DMS153 treated with DMSO at 0.1 percent for 48 hours (cell line): ENCODE measurements around the gene KRT73.
"Not testable (repeated sequence)": the region's sequence is repeated elsewhere in the genome, so short reads cannot be mapped to it uniquely, and the experiment has no call there.

Source experiments
- DNase-seq: peaks from one replicate; lab custom pipeline; 2025; ENCODE audit not compliant: unreplicated experiment; lab: John Stamatoyannopoulos, UW

KRT73 gene

GRCh38 chr12:52601671-52602070, 16.7 kb downstream of the KRT73 start:
- DNase-seq = no peak

DNA sequence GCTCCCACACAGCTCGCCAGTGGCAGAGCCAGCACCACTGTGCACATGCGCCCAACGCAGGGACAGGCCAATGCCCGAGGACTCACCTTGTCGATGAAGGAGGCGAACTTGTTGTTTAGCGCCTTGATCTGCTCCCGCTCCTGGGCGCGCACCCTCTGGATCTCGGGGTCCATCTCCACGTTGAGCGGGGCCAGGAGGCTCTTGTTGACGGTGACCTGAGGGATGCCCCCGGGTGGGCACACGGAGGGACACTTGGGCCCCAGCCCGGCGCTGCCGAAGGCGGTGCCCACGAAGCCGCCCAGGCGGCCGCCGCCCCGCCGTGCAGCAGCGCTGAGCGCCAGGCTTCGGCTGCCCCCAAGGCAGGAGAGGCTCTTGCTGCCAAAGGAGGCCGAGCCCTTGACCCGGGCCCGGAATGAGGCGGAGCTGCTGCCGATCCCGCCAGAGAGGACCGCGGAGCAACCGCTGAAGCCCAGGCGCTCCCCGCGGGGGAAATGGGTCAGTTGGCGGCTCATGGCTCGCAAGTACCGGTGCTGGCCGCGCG, 17.3 kb downstream of the KRT73 start, which contains the start of gene KRT72:
TSS of gene KRT72 (minus strand) at position 523 of the 541 bp plus-strand sequence. CDS start at position 512, 11 bp downstream.
- no peak for DNase-seq

DNA sequence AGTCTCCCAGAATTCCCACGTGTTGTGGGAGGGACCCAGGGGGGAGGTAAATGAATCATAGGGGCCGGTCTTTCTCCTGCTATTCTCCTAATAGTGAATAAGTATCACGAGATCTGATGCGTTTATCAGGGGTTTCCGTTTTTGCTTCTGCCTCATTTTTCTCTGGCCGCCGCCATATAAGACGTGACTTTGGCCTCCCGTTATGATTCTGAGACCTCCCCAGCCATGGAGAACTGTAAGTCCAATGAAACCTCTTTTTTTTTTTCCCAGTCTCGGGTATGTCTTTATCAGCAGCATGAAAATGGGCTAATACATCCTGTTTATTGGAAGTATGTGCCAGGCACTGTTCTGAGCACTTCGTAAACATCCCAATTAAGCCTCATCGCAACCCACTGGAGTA, 17.9 kb downstream of the KRT73 start:
- DNase-seq = no peak

- no peak for DNase-seq
Measured at GRCh38 chr12:52600071-52600470, 18.3 kb downstream of the KRT73 start.

GRCh38 chr12:52598966-52599365, 19.4 kb downstream of the KRT73 start:
- no peak for DNase-seq

GRCh38 chr12:52594237-52594636, 24.1 kb downstream of the KRT73 start:
- DNase-seq = not testable (repeated sequence)

- DNase-seq = no peak
Measured at GRCh38 chr12:52591521-52591920, 26.8 kb downstream of the KRT73 start.

- DNase-seq = no peak
Measured at GRCh38 chr12:52590021-52590420, 28.3 kb downstream of the KRT73 start.

DNA sequence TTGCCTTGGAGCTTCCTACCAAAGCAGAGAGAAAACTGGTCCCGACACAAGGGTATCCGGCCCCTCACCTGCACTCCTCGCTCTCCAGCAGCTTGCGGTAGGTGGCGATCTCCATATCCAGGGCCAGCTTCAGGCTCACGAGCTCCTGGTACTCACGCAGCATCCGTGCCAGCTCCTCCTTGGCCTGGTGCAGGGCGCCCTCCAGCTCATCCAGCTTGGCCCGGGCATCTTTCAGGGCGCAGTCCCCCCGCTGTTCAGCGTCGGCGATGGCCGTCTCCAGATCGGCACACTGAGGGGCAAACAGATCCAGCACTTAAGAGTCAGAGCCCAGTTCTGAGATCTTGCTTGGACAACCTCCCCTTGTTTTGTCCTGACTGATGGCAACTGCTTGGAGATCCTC, 30.8 kb downstream of the KRT73 start:
- no peak for DNase-seq

DNA sequence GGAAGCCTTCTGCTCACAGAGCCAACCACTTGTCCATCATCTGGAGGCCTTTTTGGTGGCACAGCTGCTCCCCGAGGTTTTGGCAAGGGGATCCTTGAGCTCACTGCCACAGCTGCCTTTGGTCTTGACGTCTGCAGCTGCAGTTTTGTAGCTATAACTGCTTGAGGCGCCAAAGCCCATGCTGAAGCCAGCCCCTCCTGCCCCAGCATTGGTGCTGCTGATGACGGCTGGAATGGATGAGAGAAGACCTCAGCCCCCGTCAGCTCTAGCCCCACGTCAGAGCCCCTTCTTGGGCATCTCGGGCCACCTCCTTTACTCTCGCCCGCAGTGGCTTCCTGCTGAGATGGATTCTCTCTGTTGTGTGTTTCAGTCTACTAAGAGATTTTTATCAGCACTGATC, 32.4 kb downstream of the KRT73 start:
- DNase-seq = no peak

GRCh38 chr12:52585066-52585465, 33.3 kb downstream of the KRT73 start:
- DNase-seq = no peak

- DNase-seq = no peak
Measured at GRCh38 chr12:52584156-52584682, 34.1 kb downstream of the KRT73 start.

DNA sequence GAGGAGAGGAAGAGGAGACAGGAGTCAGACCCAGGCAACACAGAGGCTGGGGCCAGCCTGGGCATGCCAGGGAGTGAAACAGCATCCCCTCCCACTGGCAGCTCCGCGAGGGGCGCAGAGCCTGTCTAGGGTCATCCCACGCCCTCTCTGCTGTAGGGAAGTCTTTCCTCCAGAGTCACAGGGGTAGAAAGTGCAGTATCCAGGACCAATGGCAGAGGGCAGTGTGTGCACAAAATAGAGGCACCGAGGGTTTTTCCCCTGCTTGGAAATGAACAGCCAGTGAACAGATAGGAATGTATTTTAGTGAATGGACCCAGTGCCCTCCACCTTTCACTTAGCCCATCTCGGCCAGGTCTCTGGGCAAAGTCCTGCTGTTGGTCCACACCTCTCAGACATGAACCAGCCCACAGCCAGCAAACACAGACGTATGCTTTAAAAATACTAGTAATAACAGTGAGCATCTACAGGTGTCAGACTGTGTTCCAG, 35.3 kb downstream of the KRT73 start:
- peak; percentile 81 for DNase-seq

- DNase-seq = no peak
Measured at GRCh38 chr12:52582486-52582885, 35.9 kb downstream of the KRT73 start.

- DNase-seq = peak; percentile 51
Measured at GRCh38 chr12:52581481-52581880, 36.9 kb downstream of the KRT73 start.

GRCh38 chr12:52581066-52581465, 37.3 kb downstream of the KRT73 start:
- no peak for DNase-seq

DNA sequence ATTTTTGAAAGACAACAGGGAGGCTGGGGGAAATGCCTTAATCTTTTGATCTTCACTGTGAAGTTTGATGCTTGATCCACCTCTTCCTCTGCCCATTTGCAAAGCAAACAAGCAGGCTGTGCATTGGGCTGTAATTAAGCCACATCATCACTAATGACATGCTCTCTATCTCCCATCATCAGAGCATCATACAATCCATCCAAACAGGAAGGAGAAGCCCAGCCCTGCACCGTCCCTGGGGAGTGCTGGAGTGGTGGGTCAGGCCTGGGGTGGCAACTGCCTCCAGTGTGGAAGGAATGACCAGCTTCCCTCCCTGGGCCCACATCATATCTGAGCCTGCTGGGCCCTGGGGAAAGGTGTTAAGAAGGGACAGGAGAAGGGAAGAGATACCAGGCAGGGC, 37.9 kb downstream of the KRT73 start:
- peak; percentile 31 for DNase-seq

DNA sequence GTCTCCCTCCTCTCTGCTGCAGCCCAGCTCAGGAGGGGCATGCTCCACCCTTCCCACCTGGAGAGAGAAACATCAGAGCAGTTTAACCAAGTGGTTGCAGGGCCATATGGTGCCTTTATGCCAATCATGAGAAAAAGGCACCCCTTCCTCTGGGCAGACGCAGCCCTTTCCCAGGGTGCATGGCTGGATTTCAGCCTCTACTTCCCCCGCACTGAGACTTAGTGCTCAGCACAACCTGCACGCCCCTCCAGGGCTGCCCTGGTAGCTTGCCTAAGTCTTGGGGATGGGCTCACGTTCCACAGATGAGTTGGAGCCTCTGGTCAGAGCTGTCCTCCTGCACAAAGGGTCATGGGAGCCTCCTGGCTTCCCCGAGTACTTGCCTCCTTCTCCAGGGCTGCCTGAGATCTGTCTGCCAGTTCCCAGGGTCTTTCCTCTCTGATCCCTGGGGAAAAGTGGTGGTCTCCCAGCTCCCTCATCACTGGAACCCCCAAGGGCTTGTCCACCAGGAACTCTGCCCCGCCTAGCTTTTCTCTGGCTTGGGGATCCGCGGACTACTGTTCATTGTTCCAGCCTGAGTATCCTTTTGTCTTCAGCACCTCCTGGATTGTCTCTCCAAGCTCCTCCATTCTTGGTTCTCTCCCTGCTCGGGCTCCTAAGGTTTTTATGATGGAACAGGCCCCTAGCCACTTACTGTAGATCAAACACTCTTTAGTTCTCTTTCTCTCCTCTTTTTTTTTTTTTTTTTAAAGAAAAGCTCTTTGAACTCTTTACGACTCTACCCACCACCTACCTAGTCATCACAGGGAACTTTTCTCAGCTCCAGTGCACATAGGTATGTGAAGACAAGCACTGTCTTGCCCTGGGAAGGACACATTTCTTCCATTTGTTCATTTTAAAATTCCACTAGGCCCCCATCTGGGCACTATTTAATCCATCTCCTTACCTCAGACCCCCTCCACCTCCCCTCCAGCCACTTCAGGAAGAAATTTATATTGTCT, 38.6 kb downstream of the KRT73 start:
- no peak for DNase-seq

GRCh38 chr12:52578469-52578868, 39.9 kb downstream of the KRT73 start:
- DNase-seq = no peak

DNA sequence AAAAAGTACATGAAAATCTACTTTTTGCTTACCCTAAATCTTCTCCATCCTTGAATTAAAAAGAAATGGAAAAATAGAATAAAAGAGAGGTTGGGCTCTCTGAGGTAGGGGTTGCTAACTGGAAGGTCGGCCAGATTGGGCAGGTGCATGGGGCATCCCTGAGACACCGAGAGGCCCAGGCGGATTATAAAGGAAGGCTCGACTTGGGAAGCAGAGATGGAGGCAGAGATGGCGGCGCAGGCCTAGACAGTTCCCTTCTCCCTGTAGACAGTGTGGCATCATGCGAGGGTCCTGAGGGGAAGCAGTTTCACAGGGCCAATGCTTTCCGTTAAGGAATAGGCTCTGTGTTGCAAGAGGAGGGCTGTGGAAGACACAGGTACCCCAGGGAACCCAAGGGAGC, 41.0 kb downstream of the KRT73 start:
- DNase-seq = no peak

- no peak for DNase-seq
Measured at GRCh38 chr12:52575948-52576347, 42.4 kb downstream of the KRT73 start.

DNA sequence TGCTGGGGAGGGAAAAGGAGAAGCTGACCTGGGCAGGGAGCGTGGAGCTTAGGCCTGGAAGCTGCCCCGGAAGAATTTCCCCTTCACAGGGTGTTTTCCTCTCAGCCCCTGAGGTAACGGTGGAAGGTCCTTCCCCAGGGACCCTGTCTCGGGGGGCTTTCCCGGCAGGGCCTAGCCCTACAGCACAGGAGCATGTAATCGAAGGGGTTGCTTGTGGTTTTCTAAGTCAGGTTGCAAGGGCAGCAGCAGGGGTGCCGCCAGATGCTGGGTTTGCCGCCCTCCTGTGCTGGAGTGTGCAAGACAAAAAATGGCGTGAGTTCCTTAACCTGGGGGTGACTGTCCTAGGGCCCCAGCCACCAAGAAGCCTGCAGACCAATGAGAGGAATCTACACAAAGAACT, 43.1 kb downstream of the KRT73 start:
- DNase-seq = no peak
